SK-MEL-5 (cell line): ENCODE results near the gene AKR1C1. TPM values are rescaled to one million over a fixed set of nuclear protein-coding genes. Genes with fewer than 3 reads are reported as not detected.
"Not testable (repeated sequence)": the region's sequence is repeated elsewhere in the genome, so short reads cannot be mapped to it uniquely, and the experiment has no call there.

ENCODE experiments used
- DNase-seq: peaks from one replicate; pipeline ENCODE4 v3.0.0-alpha.2; 2016; ENCODE audit warnings: low read depth, low spot score
- in situ Hi-C: cut with HindIII; loops from 2 replicates; pipeline ENCODE4 v1.10.0; 2016; ENCODE audit warnings: low sequenced_read_pairs, high pct_unique_total_duplicates, low pct_unique_long_range_greater_than_20kb
- total RNA-seq: library from RNA; depleted of rRNA; stranded (reverse); fragments of >200 nt; shearing (Covaris generic); gene quantifications from 2 replicates; pipeline ENCODE4 v1.2.3, GENCODE V29; 2014

The AKR1C1 gene
- total RNA-seq, 1 experiment from 2014 or later: 0.24 TPM

DNA sequence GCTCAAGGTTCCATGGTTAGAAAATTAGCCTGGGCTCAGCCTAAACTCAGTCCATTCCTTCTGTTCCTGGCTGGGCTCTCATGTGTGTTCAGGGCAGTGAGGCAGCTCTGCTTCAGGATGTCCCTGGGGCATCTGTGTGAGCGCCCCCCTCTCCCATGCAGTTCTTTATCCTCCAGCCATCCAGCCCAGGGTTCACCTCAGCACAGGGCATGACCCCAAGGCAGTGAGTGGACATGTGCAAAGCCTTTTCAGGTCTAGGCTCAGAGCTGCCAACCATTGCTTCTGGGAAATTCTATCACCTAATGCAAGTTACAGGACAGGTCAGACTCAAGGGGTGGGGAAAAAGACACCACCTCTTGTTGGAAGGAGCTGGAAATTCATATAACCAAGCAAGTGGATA lies 10.1 kb downstream of the AKR1C1 start:
- in situ Hi-C loops, DNase-seq: not testable (repeated sequence)

DNA sequence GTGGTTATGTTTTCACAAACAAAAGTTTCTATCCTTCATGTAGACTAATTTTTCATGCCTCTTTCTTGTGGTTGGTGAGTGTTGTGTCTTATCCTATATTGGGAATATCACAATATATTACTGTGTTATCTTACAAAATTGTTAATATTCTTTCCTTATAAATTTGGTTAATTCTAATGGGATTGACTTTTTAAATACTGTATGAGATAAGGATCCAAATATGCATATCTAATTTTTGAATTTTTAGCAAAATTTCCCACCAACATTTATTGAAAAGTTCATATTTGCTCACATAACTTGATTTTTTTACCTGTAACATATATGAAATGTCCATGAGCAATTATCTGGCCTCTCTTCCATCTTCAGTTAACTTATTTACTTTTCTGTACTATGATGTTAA lies 11.2 kb downstream of the AKR1C1 start:
- DNase-seq, in situ Hi-C loops: not testable (repeated sequence)

DNA sequence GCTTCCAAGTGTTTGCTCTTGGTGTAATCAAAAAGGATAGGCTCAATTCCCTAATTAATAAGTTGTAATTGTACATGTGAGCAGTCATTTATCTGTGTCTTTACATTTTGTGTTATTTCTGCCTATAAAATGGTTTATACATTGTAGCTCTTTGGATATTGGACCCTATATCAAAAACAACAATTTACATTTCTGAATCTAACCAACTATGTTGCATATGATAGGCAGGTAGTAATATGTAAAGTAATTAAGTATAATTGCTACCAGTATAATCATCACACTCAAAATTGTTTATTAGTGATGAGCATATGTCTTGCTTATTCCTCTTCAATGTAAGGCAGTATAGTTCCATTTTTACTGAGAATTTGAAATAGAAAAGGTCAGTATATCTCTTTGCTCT lies 13.8 kb downstream of the AKR1C1 start:
- no peak for DNase-seq
- in situ Hi-C loops: no loop called here

DNA sequence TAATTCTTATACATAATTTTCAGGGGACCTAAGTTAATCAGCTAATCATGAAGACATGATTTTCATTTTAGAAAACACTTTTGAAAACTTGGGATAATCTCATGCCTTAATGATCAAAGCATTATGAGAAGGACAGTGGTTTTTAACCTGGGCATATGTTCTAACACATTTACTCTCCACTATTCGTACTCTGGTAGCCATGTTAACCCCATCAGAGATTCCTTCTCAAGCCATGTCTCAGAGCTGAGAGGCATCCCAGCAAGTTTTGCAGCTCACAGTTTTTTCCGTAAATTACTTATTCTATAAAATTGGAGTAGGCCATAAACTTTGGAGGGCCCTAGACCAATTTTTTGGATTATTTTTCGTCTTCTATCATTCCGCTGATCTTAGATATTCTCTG lies 15.7 kb downstream of the AKR1C1 start:
- in situ Hi-C loops: no loop called here
- no peak for DNase-seq

DNA sequence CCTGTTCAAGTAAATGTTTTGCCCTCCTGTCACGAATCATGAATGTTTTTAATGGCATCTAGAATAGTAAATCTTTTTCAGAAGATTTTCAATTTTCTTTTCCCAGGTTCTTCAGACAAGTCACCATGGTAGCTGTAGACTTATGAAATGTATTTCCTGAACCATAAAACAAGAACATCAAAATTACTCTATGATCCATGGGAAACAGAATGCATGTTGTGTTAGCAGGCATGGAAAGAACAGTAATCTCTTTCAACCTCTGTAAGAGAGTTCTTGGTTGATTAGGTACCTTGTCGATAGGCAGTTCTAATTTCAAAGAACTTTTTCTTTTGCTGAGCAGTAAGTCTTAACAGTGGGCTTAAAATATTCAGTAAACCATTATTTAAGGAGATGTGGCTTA lies 17.6 kb downstream of the AKR1C1 start:
- in situ Hi-C loops: no loop called here
- no peak for DNase-seq

DNA sequence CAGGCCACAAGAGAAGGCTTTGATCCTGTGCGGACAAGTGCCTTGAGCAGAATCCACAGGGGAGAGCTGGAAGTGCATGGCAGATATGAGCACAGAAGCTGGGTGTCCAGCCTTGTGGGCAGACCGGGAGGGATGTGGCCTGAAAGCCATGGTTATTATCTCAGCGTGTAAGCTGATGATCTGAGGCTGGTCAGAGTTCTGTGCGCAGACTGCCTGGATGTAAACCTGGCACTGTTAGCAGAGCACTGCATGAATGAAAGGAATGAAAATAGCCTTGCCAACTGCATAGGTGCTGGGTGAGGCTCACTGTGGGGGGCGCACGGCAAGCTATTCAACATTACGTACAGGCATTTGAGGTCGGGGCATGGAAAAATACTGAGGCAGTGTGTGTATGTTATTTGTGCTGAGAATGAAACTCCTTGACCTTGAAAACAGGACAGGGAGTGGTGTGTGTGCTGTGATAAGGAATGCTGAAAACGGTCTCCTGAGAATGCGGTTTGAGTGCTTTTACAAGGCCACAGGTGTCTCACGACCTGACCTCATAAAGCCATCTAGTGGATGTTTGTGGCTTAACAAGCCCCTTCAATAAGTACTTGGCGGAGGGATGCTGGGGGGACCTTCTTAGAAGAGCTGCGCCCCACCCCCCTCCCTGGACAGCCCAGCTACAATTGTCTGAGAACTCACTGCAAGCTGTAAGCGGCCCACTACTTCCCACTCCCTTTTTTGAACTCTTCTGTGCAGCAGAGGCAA lies 18.7 kb downstream of the AKR1C1 start:
- in situ Hi-C loops: no loop called here
- DNase-seq: peak; percentile 30

DNA sequence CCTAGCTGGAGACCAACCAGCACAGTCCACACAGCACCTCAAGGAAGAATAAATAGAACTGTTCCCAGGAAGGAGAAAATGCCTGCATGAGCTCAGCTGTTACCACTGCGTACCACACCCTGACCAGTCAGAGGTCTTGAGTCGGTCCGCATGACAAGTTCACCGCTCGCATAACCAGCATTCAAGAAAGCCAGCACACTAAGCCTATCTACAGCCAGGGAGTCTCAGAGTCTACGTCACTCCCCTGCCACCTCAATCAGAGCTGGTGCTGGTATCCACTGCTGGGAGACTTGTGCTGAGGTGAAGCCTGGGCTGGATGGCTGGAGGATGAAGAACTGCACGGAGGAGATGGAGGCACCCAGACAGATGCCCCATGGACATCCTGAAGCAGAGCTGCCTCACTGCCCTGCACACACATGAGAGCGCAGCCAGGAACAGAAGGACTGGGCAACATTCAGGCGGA lies 19.6 kb downstream of the AKR1C1 start:
- in situ Hi-C loops: no loop called here
- DNase-seq: no peak

DNA sequence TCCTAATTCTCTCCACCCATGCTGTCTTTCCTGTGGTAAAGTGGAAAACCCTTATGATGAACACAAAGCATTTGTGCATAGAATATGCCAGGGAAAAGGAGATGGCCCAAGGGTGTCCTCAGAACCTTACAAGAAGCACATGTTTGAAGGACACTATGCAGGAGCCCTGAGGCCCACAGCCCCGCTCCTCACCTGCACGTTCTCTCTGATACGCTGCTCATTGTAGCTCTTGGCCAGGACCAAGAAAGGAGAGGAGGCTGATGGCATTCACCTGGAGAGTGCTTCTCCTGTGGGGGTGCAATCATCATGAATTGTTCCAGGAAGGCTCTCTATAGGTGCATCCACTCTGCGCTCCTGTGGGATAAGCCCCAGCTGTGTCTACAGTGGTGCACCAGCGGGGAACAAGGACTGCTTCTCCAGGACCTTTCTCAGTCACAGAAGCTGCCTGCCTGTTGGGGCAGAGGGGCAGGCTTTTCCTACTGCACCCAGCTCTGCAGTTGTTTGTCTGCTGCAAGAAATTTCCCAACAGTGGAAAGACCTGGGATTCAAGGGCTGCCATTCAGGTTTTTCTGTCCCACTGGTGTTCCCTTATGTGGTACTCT lies 20.5 kb downstream of the AKR1C1 start:
- DNase-seq: no peak
- in situ Hi-C loops: no loop called here

DNA sequence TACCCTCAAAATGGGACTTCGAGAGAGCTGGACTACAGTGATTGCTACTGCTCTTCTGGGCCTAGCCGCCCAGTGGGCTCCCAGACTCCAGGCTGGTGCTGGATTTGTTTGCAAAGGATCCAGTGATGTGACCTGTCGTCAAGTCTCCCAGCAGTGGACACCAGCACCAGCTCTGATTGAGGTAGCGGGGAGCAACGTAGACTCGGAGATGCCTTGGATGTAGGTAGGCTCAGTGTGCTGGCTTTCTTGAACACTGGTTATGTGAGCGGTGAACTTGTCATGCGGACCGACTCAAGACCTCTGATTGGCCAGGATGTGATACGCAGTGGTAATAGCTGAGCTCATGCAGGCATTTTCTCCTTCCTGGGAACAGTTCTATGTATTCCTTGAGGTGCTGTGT lies 21.0 kb downstream of the AKR1C1 start:
- in situ Hi-C loops: no loop called here
- no peak for DNase-seq

DNA sequence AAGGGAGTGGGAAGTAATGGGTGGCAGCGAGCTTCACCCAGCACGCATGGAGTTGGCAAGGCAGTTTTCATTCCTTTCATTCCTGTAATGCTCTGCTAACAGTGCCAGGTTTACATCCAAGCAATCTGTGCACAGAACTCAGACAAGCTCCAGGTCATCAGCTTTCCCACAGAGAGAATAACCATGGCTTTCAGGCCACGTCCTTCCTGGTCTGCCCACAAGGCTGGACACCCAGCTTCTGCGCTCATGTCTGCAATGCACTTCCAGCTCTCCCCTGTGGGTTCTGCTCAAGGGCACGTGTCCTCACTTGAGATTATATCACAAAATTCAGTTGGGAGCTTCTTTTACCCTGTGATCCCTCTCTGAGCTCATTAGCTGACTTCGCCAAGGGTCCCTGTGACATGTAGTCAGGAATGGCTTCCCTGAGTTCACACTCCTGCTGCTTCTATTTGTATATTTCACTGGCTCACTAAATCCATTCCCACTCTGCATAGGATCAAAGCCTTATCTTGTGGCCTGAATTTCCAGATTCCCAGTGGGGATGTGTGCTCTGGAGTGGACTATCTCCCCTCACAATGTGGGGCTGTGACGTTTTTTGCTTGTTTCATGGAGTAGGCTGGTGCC lies 21.9 kb downstream of the AKR1C1 start:
- in situ Hi-C loops: no loop called here

DNA sequence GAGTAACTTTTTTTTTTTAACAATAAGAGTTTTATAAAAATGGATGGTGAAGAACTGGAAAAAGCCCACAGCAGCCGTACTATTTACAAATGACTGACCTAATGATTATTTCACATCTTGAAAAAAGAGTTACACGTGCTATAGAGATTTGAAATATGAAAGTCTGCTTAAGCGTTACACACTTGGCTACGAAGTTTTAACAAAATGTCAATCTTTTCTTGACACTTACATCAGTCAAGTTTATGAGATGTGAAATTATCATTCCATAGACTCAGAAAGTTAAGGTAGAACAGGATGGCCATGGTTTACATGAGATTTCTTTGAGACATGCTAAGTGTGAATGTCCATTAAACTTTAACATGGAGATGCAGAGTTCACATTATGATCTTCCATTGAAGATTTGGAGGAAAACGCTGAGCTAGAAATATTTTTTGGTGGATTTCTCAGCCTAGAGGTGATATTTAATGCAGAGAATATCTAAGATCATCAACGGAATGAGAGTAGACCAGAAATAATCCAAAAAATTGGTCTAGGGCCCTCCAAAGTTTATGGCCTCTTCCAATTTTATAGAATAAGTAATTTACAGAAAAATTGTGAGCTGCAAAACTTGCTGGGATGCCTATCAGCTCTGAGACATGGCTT lies 24.9 kb downstream of the AKR1C1 start:
- DNase-seq, in situ Hi-C loops: not testable (repeated sequence)

More for the DNA sequence above, 21.9 kb downstream of the AKR1C1 start:
- no peak for DNase-seq

DNA sequence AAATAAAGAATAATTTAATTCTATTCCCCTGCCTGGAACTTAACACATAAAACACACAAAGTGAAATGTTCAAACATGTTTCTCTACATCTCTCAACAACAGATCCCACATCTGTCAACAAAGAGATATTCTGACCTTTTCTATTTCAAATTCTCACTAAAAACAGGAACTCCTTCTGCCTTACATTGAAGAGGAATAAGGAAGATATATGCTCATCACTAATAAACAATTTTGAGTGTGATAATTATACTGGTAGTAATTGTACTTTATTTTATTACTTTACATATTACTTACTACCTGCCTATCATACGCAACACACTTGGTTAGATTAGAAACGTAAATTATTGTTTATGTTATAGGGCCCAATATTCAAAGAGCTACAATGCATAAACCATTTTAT lies 27.0 kb downstream of the AKR1C1 start:
- in situ Hi-C loops: no loop called here
- no peak for DNase-seq

DNA sequence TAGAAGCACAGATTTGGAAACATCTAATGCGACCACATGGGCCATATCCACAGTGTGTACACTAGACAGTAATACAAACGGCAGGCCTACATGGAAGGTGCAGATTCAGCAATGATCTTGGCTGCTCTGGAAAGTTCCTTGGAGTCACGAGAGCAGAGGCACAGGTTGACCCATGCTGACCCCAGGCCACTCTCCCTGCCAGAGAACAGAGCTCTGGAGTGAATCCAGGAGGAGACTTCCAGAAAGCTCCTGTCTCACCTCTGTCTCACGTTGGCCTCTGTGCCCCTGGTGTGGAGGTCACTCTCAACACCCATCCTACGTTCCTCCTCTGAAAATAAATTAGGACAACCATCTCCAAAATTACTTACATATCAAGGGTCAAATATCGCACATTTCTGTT lies 28.2 kb downstream of the AKR1C1 start:
- not testable (repeated sequence) for DNase-seq

DNA sequence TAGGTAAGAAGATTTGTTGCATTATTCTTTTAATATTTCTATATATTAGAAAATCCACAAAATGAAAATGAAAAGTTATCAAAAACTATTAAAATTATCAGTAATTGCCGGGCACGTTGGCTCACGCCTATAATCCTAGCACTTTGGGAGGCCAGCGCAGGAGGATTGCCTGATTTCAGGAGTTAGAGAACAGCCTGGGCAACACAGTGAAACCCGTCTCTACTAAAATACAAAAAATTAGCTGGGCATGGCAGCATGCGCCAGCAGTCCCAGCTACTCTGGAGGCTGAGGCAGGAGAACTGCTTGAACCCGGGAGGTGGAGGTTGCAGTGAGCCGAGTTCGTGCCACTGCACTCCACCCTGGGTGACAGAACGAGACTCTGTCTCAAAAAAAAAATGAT lies 29.3 kb downstream of the AKR1C1 start:
- in situ Hi-C loops, DNase-seq: not testable (repeated sequence)

More for the DNA sequence above, 28.2 kb downstream of the AKR1C1 start:
- in situ Hi-C loops: not testable (repeated sequence)

DNA sequence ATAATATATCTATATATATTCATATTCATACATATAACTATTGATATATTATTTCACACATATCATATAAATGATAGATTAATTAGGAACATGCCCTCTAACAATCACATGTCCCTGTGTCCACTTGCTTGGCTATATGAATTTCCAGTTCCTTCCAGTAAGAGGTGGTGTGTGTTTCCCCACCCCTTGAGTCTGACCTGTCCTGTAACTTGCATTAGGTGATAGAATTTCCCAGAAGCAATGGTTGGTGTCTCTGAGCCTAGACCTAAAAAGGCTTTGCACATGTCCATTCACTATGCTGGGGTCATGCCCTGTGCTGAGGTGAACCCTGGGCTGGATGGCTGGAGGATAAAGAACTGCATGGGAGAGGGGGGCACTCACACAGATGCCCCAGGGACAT lies 31.0 kb downstream of the AKR1C1 start:
- in situ Hi-C loops, DNase-seq: not testable (repeated sequence)

DNA sequence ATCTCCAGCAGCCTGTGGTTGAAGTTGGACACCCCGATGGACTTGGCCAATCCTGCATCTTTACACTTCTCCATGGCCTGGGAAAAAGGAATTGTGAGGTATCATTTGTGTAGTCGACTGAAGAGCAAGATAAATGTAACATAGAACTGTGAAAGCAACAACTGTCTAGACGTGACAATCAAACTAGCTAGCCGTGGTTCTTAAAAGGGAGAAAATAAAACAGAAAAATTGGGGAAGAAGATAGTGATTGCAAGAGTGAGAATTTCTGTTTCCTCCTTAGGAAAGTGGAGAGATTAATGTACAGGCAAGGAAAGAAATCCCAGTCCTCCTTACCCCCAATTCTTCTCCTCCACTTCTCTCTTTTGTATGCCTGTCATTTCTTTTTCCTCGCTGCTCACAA lies 35.5 kb downstream of the AKR1C1 start:
- DNase-seq: no peak
- in situ Hi-C loops: no loop called here

DNA sequence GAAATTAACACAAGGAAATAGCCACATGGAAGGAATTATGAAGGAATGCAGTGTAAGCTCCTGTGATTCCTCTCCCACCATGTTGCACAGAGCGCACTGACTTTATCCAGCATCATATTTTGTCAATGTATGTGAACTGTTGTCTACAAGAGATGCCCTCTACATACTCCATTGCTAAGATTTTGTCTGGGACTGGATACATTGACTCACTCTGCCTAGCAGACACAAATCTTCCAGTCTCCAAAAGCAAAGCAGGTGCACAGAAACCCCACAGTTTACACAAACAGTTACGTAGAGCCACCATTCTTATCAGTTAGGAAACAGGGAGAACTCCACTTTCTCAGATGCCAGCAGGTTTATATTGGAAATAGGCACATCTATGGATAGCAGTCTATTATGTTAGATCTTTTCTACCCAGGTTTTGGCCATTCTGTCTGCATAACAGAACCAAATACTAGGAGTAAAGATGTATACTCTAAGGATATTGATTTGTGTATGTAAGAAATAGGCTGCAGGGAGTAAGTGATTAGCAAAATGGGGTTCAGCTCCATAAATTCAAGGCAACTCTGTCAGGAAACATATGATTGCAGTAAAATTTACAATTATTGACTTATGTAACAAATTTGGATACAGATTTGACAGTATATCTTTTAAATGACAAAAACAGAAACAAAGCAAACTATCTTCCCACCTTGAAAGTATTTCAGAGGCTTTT lies 39.0 kb downstream of the AKR1C1 start:
- in situ Hi-C loops: no loop called here
- no peak for DNase-seq
